HEK293T (cell line): Measurements from ENCODE around the gene FAM171A1.

Source experiments
- CTCF ChIA-PET: fragments of 350-600 bp; formaldehyde crosslinking; extraction: SDS; loops from one replicate; lab custom pipeline; 2021; ENCODE audit warnings: antibody characterized with exemption, inconsistent platforms; lab: Yijun Ruan, JAX
- POLR2A ChIA-PET: fragments of 350-600 bp; formaldehyde crosslinking; extraction: SDS; loops from one replicate; lab custom pipeline; 2020; ENCODE audit warnings: antibody characterized with exemption, inconsistent platforms; lab: Yijun Ruan, JAX
- DNase-seq: peaks from one replicate; pipeline ENCODE4 v3.0.0; 2012; ENCODE audit warnings: mixed read lengths; ENCODE audit errors: extremely low spot score
- ARNT ChIP-seq: fragments of 450-650 bp; IDR thresholded peaks from 2 replicates; pipeline ENCODE4 v1.6.1; 2017; ENCODE audit warnings: mild to moderate bottlenecking
- BHLHE40 ChIP-seq: fragments of 450-650 bp; IDR thresholded peaks from 2 replicates; pipeline ENCODE4 v1.6.1; 2016; ENCODE audit warnings: mild to moderate bottlenecking, moderate library complexity, borderline replicate concordance
- CTBP1 ChIP-seq: fragments of 450-650 bp; IDR thresholded peaks from 2 replicates; pipeline ENCODE4 v1.6.1; 2016; ENCODE audit warnings: borderline replicate concordance
- ELF4 ChIP-seq: fragments of 450-650 bp; IDR thresholded peaks from 2 replicates; pipeline ENCODE4 v1.6.1; 2017; ENCODE audit warnings: antibody characterized with exemption
- FOXA1 ChIP-seq: fragments of 450-650 bp; IDR thresholded peaks from 2 replicates; pipeline ENCODE4 v1.6.1; 2016; ENCODE audit warnings: mild to moderate bottlenecking
- FOXK2 ChIP-seq: fragments of 450-650 bp; IDR thresholded peaks from 2 replicates; pipeline ENCODE4 v1.6.1; 2016; ENCODE audit warnings: mild to moderate bottlenecking
- FOXM1 ChIP-seq: fragments of 450-650 bp; IDR thresholded peaks from 2 replicates; pipeline ENCODE4 v1.6.1; 2017; ENCODE audit warnings: mild to moderate bottlenecking, borderline replicate concordance
- HDGF ChIP-seq: fragments of 450-650 bp; IDR thresholded peaks from 2 replicates; pipeline ENCODE4 v1.6.1; 2017; ENCODE audit warnings: antibody characterized with exemption, borderline replicate concordance
- L3MBTL2 ChIP-seq: fragments of 450-650 bp; conservative IDR thresholded peaks from 2 replicates; pipeline ENCODE4 v1.6.1; 2016; ENCODE audit warnings: mild to moderate bottlenecking
- LEF1 ChIP-seq: fragments of 450-650 bp; IDR thresholded peaks from 2 replicates; pipeline ENCODE4 v1.6.1; 2017; ENCODE audit warnings: mild to moderate bottlenecking, borderline replicate concordance
- NFRKB ChIP-seq: fragments of 450-650 bp; IDR thresholded peaks from 2 replicates; pipeline ENCODE4 v1.6.1; 2016; ENCODE audit warnings: mild to moderate bottlenecking, moderate library complexity
- PKNOX1 ChIP-seq: fragments of 450-650 bp; IDR thresholded peaks from 2 replicates; pipeline ENCODE4 v1.6.1; 2016
- SP1 ChIP-seq: fragments of 450-650 bp; IDR thresholded peaks from 2 replicates; pipeline ENCODE4 v1.6.1; 2017
- SUZ12 ChIP-seq: fragments of 450-650 bp; IDR thresholded peaks from 2 replicates; pipeline ENCODE4 v1.6.1; 2016; ENCODE audit warnings: mild to moderate bottlenecking
- TARDBP ChIP-seq: fragments of 450-650 bp; IDR thresholded peaks from 2 replicates; pipeline ENCODE4 v1.6.1; 2016
- ZNF384 ChIP-seq: fragments of 450-650 bp; IDR thresholded peaks from 2 replicates; pipeline ENCODE4 v1.6.1; 2016

The FAM171A1 gene

GRCh38 chr10:15324113-15324512 lies 47.0 kb downstream of the FAM171A1 start:
- POLR2A ChIA-PET: no interaction called here
- no peak for DNase-seq
- CTCF ChIA-PET: no interaction called here
- TF ChIP-seq SUZ12 (no peak), NFRKB (no peak), FOXM1 (no peak), FOXK2 (no peak), SP1 (no peak), ELF4 (no peak), ZNF384 (no peak), PKNOX1 (no peak), FOXA1 (no peak), BHLHE40 (no peak), L3MBTL2 (no peak), ARNT (no peak), LEF1 (no peak), TARDBP (no peak)

GRCh38 chr10:15322356-15322755 lies 48.7 kb downstream of the FAM171A1 start:
- TF ChIP-seq TARDBP (no peak), ZNF384 (no peak), ARNT (no peak), LEF1 (no peak), FOXK2 (no peak), BHLHE40 (no peak), CTBP1 (no peak), ELF4 (no peak), FOXA1 (no peak), PKNOX1 (no peak), L3MBTL2 (no peak), SUZ12 (no peak), SP1 (no peak), NFRKB (no peak), HDGF (no peak)
- CTCF ChIA-PET: no interaction called here
- DNase-seq: no peak
- POLR2A ChIA-PET: no interaction called here

GRCh38 chr10:15321431-15322341 lies 49.4 kb downstream of the FAM171A1 start:
- DNase-seq: no peak
- ChIA-PET POLR2A (interaction anchor here (0.7 kb wide), 1 partner anchor 10 kb away, joined by 3 read pairs; no protein-coding TSS in a partner anchor), CTCF (no interaction called here)
- no peak for TF ChIP-seq ELF4
- no peak for TF ChIP-seq ARNT
- no peak for TF ChIP-seq FOXM1
- TF ChIP-seq L3MBTL2: no peak
- no peak for TF ChIP-seq ZNF384
- TF ChIP-seq LEF1: no peak
- TF ChIP-seq FOXA1: no peak
- no peak for TF ChIP-seq HDGF
- TF ChIP-seq FOXK2: no peak
- no peak for TF ChIP-seq TARDBP
- TF ChIP-seq NFRKB: no peak
- TF ChIP-seq BHLHE40: no peak
- no peak for TF ChIP-seq PKNOX1
- TF ChIP-seq SUZ12: no peak
- TF ChIP-seq CTBP1: no peak

- no peak for DNase-seq
- ChIA-PET CTCF (no interaction called here), POLR2A (no interaction called here)
- TF ChIP-seq ARNT: no peak
- TF ChIP-seq ZNF384: no peak
- no peak for TF ChIP-seq L3MBTL2
- TF ChIP-seq FOXK2: no peak
- TF ChIP-seq FOXA1: no peak
- TF ChIP-seq NFRKB: no peak
- TF ChIP-seq LEF1: no peak
- no peak for TF ChIP-seq TARDBP
- no peak for TF ChIP-seq HDGF
Measured at GRCh38 chr10:15320522-15321203, 50.4 kb downstream of the FAM171A1 start.

- ChIA-PET POLR2A (no interaction called here), CTCF (no interaction called here)
- DNase-seq: no peak
- TF ChIP-seq SP1 (no peak), ELF4 (no peak), ARNT (no peak), CTBP1 (no peak), FOXK2 (no peak)
Measured at GRCh38 chr10:15320118-15320517, 51.0 kb downstream of the FAM171A1 start.
